Retinal pigment epithelial cell (primary cell): ENCODE data around the gene PELI1.
"Not testable (repeated sequence)": the region's sequence is repeated elsewhere in the genome, so short reads cannot be mapped to it uniquely, and the experiment has no call there.

ENCODE experiments used
- DNase-seq: peaks from one replicate; pipeline ENCODE4 v3.0.0-alpha.2; 2010; ENCODE audit warnings: low read depth
- H3K4me3 ChIP-seq: 2 replicates; pipeline ENCODE4 v1.5.1; 2011; ENCODE audit warnings: mild to moderate bottlenecking, low read length, control low read depth, moderate library complexity
- CTCF ChIP-seq: conservative IDR thresholded peaks from 2 replicates; pipeline ENCODE4 v1.5.1; 2011; ENCODE audit warnings: low read depth, low read length, control low read depth, inconsistent platforms

The PELI1 gene

GRCh38 chr2:64105670-64106461 is 38.4 kb downstream of the PELI1 start:
- no peak for TF ChIP-seq CTCF
- DNase-seq = no peak
- no peak overlapping the region for H3K4me3 ChIP-seq

- no peak for TF ChIP-seq CTCF
- H3K4me3 ChIP-seq = no peak overlapping the region
- DNase-seq = no peak
Observed at GRCh38 chr2:64104933-64105332, 39.3 kb downstream of the PELI1 start.

- not testable (repeated sequence) for H3K4me3 ChIP-seq, DNase-seq
Observed at GRCh38 chr2:64102736-64103135, 41.5 kb downstream of the PELI1 start.

GRCh38 chr2:64101141-64101591 is 43.1 kb downstream of the PELI1 start:
- DNase-seq = no peak
- H3K4me3 ChIP-seq = no peak overlapping the region
- TF ChIP-seq CTCF = no peak

GRCh38 chr2:64100584-64100983 is 43.6 kb downstream of the PELI1 start:
- not testable (repeated sequence) for H3K4me3 ChIP-seq, DNase-seq

- no peak overlapping the region for H3K4me3 ChIP-seq
- no peak for TF ChIP-seq CTCF
- DNase-seq = no peak
Observed at GRCh38 chr2:64094663-64095382, 49.4 kb downstream of the PELI1 start.

GRCh38 chr2:64093341-64093740 is 50.9 kb downstream of the PELI1 start:
- TF ChIP-seq CTCF = no peak
- no peak for DNase-seq

GRCh38 chr2:64092502-64092901 is 51.7 kb downstream of the PELI1 start:
- H3K4me3 ChIP-seq = no peak overlapping the region
- no peak for DNase-seq
- TF ChIP-seq CTCF = no peak

More at GRCh38 chr2:64093341-64093740, 50.9 kb downstream of the PELI1 start:
- no peak overlapping the region for H3K4me3 ChIP-seq
